Measurements from ENCODE around the gene ARFGEF2.
"Not testable (repeated sequence)": the region's sequence is repeated elsewhere in the genome, so short reads cannot be mapped to it uniquely, and the experiment has no call there.

Gene ARFGEF2

DNA sequence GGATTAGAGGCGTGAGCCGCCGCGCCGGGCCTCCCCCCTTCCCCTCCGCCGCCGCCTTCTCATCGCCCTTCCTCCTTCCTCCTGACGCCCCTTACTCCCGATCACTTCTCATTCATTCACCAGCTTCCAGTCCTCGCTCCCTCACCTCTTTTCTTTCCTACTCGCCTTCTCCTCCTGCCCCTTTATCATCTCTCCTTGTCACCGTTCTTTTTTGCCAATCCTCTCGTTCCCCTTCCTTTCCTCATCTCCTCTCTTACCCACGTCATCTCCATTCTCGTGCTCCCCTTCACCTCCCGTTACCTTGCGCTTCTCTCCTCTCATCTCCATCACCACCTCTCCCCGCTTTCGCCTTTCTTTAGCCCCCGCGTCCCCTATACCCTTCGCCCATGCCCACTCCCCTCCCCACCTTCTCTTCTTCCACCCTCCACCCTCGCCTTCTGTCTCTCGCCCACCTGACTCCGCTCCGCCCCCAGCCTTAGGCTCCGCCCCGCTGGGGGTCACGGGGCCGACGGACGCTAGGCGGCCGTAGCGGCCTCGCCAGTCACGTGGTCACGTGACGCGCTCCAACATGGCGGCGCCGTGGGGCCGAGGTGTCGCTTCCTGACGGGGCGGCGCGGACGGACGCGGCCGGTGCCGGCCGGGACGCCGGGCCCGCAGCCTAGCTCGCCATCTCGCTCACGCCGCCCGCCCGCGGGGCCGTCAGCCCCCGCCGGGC, at the start of gene ARFGEF2:
ARFGEF2 (plus strand) TSS at position 544 of the 715 bp plus-strand sequence. CDS start 179 bp downstream, outside the sequence.
- peak; percentile 93 for DNase-seq

DNA sequence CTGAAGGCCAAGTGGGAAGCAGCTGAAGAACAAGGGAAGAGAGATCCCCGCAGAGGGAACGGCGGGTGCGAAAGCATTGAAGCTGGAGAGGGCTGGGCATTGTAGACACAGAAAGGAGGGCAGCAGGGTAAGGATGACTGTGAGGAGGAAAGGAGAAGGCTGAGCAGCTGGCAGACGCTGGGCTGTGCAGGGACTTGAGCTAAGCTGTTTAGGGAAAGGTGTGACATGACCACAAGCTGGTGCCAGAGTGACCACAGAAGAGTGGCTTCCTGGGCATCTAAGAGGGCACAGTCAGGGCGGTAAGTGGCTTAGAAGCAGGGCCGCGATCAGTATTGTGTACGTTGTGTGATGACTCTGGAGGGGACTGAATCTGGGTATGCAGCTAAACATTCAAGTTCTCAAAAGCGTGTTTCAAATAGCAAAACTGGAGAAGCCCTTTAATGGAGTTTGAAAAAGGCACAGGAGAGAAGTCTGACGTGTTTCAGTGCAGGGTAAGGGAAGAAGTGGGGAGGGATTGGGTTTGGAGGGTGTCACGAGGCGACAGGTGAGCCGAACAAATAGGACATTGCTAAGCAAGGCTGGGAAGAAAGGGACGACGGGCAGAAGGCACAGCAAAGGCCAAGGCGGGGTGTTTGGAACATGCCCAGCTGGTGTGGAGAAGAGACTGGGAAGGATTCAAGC, 46.1 kb upstream of the ARFGEF2 start:
- DNase-seq: no peak

DNA sequence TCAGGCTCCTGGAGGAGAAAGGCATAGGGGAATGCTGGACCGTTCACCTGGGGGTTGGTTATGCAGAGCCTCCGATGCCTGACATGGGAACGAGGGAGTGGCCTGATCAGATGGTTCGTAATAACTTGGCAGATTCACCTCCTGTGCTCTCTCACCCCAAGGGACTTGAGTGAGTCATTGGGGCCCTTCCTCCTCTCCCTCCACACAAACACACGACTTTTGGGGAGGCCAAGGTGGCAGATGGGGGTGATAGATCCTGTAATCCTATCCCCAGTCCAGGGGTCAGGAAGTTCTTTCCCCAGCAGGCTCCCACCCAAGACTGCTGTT, 45.6 kb upstream of the ARFGEF2 start:
- DNase-seq: no peak

DNA sequence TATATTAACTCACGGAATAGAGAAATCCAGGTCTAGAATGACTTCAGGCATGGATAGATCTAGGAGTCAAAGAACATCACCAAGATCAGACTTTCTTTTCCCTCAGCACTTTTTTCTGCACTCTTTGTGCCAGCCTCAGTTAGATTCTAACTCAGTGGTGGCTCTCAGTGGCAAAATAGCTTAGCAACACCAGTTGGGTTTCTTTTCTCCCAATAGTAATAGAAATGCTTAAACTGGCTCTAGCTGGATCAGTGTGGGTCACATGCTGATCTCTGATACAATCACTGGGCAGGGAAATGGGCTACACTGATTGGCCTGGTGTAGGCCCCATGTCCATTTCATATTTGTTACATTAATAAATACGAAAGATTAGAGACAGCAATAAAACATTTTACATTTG, 44.2 kb upstream of the ARFGEF2 start:
- DNase-seq: no peak

DNA sequence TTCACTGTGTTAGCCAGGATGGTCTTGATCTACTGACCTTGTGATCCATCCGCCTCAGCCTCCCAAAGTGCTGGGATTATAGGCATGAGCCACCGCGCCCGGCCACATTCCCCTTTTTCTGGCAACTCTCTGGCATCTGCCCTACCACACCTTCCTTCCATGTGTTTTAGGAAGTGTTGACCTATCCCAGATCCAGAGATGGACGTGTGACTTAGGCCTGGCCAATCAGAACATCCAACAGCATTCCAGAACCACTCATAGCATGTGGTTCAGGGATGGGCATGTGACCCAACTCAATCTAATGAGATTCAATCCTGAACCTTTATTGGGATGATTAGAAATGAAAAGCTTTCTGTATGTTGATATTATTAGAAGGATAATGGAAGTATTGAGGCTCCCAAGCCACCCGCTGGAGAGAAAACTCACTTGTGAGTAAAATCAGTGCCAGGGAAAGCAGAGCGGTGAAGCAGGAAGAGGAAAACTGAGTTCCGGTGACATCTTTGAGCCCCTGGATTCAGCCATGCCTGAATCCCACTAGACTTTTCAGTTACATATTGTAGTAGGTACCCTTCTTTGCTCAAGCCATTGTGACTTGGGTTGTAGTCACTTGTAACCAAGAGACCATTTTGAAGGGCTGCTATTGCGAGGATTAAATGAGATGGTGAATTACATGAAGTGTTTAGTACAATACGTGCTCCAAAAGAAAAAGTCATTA, 42.8 kb upstream of the ARFGEF2 start:
- no peak for DNase-seq

DNA sequence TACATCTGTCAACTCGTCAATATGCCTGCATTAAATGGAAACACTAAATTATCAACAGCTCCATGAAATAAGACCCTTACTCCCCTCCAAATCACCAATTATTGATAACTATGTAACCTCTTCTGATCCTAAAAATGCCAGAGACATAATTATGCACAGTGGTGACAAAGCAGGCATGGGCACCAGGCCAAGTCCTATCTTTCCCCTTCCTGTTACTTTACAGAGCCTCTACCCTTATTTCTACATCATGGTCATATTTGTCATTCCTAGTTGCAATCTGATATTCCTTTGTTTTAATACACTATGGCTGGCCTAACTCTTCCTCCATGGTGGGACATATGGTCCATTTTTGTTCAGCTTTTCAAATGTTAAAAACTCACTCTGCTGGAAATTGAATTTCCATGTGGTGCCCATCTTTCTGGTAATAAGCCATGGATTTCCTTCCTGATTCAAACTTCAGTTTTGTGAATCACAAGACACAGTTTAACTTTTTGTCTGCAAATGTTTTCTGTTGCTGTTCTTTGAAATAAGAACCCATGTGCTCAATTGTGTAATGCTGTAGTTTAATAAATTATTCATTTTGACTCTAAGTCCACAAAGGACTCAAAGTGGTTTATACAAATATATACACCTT, 41.8 kb upstream of the ARFGEF2 start:
- no peak for DNase-seq

DNA sequence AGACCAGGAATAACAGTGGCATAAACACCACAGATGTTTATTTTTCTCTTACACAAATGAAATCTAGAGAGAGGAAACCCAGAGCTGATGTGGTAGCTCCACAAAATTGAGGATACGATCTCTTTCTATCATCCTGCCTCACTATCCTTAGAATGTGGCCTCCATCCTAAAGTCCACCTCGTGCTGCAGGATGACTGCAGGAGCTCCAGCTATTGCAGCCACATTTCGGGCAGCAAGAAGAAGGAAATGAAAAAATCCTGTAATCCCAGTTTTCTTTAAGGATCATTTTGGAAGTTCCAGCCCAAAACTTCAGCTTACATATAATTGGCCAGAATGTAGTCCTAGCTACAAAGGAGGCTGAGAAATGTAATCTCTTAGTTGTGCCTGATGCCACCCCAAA, 41.2 kb upstream of the ARFGEF2 start:
- DNase-seq: no peak

DNA sequence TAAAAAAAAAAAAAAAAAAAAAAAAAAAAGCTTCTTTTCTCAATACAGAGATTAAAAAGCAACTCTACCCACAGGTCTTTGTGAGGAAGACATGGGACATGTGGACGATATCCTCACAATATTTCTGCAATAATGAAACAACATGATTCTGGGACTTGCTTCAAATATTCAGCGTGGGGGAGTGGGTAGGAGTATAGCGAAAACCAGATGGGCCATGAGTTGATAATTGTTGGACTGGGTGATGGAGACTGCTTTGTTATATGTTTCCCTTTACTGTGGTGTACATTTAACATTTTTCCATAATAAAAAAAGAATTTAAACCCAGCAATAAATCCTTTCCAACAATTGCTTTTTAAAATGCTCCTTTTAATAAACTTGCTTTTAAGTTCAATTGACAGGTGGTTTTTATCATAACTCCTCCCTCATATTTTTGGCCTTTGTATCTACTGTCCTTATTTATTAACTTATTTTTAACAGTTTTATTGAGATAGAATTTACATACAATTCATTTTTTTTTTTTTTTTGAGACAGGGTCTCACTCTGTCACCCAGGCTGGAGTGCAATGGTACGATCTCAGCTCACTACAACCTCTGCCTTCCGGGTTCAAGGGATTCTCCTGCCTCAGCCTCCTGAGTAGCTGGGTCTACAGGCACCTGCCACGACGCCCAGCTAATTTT, 40.4 kb upstream of the ARFGEF2 start:
- DNase-seq: no peak

DNA sequence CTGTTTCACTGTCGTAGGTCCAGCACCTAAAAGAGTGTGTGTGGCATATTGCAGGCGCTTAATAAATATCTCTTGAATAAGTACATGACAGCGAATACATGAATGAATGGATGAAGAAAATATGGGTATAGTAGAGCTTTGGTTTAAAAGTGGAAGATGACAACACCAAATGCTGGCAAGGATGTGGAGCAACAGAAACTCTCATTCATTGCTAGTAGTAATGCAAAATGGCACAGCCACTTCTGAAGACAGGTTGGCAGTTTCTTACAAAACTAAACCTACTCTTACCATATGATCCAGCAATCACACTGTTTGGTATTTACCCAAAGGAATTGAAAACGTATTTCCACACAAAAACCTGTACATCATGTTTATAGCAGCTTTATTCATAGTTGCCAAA, 36.3 kb upstream of the ARFGEF2 start:
- DNase-seq: no peak

DNA sequence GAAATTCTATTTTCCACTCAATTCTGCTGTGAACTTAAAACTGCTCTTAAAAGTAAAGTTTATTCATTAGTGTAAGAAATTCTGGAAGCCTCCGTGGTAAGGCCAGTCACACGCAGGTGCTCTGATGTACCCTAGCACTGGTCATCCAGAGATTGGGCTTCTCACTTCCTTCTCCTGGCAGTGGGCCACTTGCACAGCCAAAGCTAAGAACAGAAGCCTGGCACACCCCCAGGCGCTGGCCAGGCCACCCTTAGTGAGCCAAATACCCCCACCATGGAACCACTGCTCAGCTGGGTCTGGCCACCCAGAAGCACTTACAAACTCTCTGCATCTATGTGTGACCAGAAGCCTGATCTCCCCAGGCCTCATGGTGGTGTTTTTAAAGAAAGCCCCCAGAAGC, 35.3 kb upstream of the ARFGEF2 start:
- DNase-seq: no peak

DNA sequence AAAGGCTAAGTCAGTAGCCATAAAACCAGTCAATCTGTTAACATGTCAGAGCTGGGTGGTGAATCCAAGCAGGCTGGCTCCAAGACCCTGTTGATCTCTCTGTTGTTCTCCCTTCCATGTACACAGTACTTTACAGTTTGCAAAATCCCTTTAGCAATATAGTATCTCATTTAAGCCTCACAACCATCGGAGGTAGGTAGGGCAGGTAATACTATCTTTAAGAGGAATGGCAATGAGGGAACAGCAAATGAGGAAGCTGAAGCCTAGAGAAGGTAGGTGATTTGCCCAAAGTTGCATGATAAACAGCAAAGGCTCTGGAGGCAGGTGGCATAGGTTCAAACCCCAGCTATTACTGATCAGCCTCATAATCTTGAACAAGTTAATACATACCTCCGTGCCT, 34.7 kb upstream of the ARFGEF2 start:
- no peak for DNase-seq

DNA sequence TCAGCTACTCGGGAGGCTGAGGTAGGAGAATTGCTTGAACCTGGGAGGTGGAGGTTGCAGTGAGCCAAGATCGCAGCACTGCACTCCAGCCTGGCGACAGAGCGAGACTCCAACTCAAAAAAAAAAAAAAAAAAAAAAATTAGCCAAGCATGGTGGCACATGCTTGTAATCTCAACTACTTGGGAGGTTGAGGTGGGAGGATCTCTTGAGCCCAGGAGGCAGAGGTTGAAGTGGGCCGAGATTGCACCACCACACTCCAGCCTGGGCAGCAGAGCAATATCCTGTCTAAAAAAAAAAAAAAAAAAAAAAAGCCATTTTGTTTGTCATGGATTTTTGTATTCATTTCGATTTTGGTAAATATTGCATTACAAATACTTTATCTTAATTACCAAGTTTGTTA, 33.0 kb upstream of the ARFGEF2 start:
- not testable (repeated sequence) for DNase-seq

DNA sequence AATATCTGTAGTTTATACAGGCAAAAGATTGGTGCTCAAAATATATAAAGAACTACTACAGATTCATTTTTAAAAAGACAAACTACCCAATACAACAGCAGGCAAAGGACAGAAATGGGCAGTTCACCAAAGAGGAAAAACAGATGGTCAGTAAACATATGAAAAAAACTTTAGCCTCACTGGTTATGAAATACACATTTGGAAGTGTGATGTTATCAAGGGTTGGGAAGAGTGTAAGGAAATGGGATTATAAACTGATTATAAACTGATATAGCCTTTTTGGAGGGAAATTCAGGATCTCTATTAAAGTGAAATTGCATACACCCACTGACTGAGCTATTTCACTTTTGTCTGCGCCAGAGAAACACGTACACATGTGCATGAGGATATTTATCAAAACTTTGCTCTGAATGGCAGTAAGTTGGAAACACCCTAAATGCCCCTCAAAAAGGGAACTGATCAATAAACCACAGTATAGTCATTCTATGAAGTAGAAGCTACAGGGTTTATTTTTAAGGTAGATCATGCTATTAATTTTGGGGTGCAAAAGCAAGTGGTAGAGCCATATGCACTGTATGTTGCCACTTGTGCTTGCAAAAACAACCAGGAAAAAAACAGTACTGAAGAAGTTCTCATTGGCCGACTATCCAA, 32.2 kb upstream of the ARFGEF2 start:
- DNase-seq: no peak

DNA sequence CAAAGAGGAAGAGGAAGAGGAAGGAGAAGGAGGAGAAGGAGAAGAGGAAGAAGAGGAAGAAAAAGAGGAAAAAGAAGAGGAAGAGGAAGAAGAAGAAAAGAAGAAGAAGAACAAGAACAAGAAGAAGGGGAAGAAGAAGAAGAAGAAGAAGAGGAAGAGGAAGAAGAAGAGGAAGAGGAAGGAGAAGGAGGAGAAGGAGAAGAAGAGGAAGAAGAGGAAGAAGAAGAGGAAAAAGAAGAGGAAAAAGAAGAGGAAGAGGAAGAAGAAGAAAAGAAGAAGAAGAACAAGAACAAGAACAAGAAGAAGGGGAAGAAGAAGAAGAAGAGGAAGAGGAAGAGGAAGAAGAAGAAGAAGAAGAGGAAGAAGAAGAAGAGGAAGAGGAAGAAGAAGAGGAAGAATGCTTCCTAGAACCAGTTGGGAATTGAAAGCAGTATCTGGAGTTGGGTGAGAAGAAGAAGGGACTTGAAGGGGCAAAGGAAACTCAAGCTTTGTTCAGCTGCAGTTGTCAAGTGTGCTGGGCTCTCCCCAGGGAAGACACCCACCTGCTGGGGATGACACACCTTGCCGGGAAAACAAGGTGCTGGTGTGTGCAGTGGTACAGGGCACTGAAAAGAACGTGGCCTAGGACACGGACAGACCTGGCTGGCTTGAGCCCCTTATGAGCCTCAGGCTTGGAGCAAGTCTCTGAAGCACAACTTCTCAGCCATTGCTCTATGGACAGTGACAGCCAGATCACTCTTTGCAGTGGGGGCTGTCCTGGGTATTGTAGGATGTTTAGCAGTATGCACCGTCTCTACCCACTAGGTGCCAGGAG, 30.1 kb upstream of the ARFGEF2 start:
- DNase-seq: no peak

DNA sequence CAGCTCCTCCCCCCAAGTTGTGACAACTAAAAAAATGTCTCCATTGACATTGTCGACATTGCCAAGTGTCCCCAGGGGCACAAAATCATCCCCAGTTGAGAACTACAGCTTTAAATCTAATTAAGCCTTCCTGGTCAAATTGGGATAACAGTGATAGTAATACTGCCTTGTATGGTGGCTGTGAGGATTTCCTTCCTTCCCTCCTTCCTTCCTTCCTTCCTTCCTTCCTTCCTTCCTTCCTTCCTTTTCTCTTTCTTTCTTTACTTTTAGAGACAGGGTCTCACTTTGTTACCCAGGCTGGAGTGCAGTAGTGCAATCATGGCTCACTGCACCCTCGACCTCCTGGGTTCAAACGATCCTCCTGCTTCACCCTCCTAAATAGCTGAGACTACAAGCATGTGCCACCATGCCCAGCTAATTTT, 29.5 kb upstream of the ARFGEF2 start:
- no peak for DNase-seq

DNA sequence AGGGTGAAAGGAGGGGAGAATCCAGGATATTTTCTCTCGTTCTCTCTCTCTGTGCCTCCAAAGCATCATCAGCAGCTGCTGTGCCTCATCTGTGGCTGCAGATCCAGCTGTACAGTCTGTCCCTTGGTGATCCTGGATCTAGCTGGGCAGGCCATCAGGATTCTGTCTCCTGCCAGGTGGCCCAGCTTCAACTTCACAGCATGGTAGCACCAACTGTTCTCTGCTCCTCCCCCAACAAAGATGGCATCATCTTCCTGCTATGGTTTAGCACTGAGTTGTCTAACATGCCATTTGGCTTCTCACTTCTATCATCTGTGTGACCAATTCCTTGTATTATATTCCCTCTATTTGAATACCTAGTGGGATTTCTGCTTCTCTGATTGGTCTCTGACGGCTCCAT, 28.6 kb upstream of the ARFGEF2 start:
- no peak for DNase-seq

DNA sequence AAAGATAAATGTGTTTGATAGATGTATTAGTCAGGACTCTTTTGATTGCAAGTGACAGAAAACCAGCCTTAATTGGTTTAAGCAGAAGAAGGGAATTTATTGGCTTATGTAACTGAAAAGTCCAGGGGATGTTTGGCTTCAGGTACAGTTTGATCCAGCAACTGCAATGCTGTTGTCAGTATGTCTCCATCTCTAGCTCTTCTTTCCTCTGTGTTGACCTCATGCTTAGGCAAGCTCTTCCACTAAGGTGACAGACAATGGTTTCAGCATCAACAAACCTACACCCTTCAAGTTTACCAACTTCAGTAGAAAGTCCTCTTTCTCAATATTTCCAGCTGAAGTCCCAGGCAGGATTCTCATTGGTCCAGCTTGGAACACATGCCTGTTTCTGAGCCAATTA, 28.1 kb upstream of the ARFGEF2 start:
- no peak for DNase-seq

DNA sequence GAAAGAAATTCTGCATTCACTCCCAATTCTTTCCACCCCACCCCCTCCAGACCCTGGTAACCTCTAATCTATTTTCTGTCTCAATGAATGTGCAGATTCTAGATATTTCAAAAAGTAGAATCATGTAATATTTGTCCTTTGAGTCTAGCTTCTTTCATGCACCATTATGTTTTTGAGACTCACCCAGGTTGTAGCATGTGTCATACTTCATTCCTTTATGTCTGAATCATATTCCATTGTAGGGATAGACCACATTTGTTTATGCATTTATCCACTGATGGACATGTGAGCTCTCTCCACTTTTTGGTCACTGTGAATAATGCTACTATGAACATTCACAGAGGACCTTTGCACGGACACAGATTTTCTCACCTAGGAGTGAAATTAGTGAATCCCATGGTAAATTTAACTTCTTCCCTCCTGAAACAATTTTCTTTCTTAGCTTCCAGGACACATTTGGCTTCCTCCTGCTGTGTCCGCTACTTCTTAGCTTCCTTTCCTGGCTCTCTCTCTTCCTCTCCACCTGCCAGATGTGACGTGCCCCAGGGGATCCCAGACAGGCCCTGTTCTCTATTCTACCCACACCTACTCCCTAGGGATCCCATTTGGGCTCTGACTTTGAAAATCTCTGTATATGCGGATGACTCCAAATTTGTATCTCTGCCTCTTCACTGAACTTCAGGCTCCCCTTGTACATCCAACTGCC, 24.1 kb upstream of the ARFGEF2 start:
- no peak for DNase-seq

DNA sequence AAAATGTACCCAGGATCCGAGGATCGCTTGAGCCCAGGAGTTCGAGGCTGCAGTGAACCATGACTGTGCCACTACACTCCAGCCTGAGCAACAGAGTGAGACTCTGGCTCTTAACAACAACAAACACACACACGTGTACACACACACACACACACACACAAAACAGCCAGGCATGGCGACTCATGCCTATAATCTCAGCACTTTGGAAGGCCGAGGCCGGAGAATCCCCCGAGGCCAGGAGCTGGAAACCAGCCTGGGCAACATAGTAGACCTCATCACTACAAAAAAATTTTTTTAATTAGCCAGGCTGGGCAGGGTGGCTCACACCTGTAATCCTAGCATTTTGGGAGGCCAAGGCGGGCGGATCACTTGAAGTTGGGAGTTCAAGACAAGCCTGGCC, 23.3 kb upstream of the ARFGEF2 start:
- no peak for DNase-seq

DNA sequence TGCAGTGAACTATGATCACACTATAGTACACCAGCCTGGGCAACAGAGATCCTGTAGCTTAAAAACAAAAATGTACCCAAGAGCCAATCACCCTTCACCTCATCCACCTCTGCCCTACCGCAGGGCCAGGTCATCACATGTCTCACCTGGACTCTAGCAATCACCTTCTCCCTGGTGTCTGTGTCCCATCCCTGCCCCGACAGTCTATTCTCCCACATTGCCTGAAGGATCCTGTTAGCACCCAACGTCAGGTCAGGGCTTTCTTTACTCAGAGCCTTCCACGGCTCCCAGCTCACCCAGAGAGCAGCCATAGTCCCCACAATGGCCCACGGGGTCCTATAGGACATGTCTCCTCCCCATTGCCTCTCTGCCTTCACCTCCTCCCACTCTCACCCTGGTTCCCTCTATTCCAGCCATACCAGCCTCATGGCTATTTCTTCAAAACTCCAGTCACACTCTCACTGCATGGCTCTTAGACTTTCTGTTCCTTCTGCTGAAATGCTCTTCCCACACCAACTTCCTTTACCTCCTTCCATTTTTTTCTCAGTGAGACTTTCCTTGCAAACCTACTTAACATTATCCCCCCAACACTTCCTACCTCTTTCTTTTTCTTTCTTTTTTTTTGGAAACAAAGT, 22.5 kb upstream of the ARFGEF2 start:
- DNase-seq: no peak

DNA sequence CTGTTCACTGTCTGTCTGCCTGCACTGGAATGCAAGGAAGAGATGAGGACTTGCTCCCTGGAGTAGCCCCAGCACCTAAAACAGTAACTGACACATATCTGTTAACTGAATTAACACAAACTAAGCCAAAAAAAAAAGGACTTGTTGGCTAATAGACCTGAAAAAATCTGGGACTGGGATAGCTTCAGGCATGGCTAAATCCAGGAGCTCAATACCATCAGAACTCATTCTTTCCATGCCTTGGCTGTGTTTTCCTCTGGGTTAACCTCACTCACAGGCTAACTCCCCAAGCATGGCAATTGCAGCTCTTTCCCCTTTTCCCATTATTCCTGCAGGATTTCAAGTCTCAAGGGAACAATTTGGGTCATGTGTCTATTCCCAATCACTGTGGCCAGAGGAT, 21.6 kb upstream of the ARFGEF2 start:
- no peak for DNase-seq

Measured in CD4-positive, alpha-beta T cell treated with Interleukin-6 for 4 hours (primary cell).